HTR-8/SVneo (cell line): ENCODE results near the gene SPDYE1.

Source experiments
- DNase-seq: peaks from one replicate; pipeline ENCODE4 v3.0.0; 2011; ENCODE audit warnings: low spot score, mixed read lengths; ENCODE audit not compliant: insufficient read length
- FAIRE-seq: peaks from 2 replicates; lab custom pipeline; 2011; peaks lifted over from hg19 to GRCh38; lab: Jason Lieb, UNC

SPDYE1 gene

DNA sequence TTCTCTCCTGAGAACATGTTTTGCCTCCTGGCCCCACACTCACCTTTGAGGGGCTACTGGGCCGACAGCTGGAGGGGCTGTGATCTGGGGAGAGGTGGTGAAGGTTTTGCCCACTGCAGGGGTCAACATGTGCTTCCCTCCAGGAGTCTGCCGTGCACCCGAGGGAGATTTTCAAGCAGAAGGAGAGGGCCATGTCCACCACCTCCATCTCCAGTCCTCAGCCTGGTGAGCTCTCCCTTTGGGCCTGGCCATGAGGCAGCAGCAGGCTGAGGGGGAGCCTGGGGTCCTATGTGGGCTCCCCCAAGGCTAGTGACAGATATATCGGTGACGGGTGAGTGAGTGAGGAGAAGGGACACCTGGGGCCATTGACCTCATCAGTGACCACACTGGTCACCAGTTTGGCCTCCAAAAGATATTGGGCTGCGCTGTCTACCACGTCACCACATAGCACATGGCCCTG, 61.1 kb downstream of the SPDYE1 start:
- no peak for DNase-seq
- FAIRE-seq: no peak

DNA sequence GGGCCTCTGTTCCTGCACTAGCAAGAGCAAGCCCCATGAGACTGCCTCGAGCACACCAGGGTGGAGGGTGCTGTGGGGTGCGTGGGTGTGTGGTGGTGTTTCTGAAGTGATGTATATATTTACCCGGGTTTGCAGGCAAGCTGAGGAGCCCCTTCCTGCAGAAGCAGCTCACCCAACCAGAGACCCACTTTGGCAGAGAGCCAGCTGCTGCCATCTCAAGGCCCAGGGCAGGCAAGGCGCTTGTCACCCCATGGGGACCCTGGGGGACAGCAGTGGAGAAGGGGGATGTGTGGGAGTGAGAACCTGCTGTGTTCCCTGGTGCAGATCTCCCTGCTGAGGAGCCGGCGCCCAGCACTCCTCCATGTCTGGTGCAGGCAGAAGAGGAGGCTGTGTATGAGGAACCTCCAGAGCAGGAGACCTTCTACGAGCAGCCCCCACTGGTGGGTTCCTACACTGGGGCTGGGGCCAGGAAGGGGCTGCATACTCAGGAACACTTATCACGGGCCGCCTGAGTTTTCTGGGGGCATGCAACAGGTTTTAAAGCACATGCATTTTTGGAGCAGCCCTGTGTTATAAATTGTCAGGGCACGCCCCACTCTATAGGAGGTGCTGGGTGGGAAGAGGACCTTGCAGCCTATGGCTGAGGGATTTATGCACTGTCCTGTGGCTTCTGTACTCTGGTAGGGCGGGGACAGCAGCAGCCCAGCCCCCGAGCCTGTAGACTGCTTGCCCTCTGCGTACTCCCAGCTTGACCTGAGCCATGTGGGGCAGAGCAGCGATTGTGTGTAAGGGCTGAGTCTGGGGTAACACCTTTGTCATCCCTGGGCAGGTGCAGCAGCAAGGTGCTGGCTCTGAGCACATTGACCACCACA, 61.8 kb downstream of the SPDYE1 start:
- DNase-seq (no peak), FAIRE-seq (no peak)
